Prostate gland (tissue), 2 donors: ENCODE results near the gene SLC35F3. TPM values are rescaled to one million over a fixed set of nuclear protein-coding genes. Genes with fewer than 3 reads are reported as not detected.

Source experiments
- DNase-seq: peaks from one replicate; pipeline ENCODE4 v3.0.0-alpha.2; 2019; ENCODE audit warnings: low spot score
- H3K27ac ChIP-seq, 2 donors: fragments of 200-600 bp; sonication (generic); 2 replicates each; pipeline ENCODE4 v1.5.1; 2017 to 2019
- H3K27me3 ChIP-seq: fragments of 200-600 bp; sonication (generic); replicated peaks from 2 replicates; pipeline ENCODE4 v1.5.1; 2019; ENCODE audit not compliant: insufficient read depth
- H3K36me3 ChIP-seq, 2 donors: fragments of 200-600 bp; sonication (generic); 1 replicate in 1 of 2; 2 replicates in 1 of 2; pipeline versions ENCODE4 v1.5.1 to v1.8.1; 2017 to 2019
- H3K4me1 ChIP-seq: fragments of 200-600 bp; sonication (generic); replicated peaks from 2 replicates; pipeline ENCODE4 v1.5.1; 2019
- H3K4me3 ChIP-seq, 2 donors: fragments of 200-600 bp; sonication (generic); 2 replicates each; pipeline ENCODE4 v1.5.1; 2017 to 2019
- H3K9me3 ChIP-seq: fragments of 200-600 bp; sonication (generic); 2 replicates; pipeline ENCODE4 v1.5.1; 2017
- POLR2A ChIP-seq: fragments of 450-650 bp; IDR thresholded peaks from one replicate; pipeline ENCODE4 v1.6.1; 2016; ENCODE audit warnings: antibody characterized with exemption, mild to moderate bottlenecking
- POLR2AphosphoS5 ChIP-seq: sonication (generic); formaldehyde crosslinking; IDR thresholded peaks from one replicate; pipeline ENCODE4 v1.6.1; 2017; ENCODE audit warnings: antibody characterized with exemption
- WGBS: methylation state at CpG from one replicate; pipeline ENCODE4 v1.1.5; 2018; 5-methylcytosine and 5-hydroxymethylcytosine counted together
- intact Hi-C: fragments of 100-400 bp; cut with DNase I; formaldehyde crosslinking; loops from one replicate; pipeline ENCODE4 v1.14.2; 2022
- total RNA-seq, 2 donors: library from RNA; depleted of rRNA; stranded (reverse); fragments of >200 nt; gene quantifications; one replicate each; pipeline ENCODE4 v1.1.0, GENCODE V29; 2016
- TF ChIP-seq, protein P1 (sequence below), 4 experiments: fragments of 200-600 bp in 2 of 4; fragments of 450-650 bp in 2 of 4; sonication (generic) in 2 of 4; IDR thresholded peaks; 1 replicate in 3 of 4; 2 replicates in 1 of 4; pipeline ENCODE4 v1.5.1; 2016 to 2019; ENCODE audit warnings: antibody characterized with exemption in 4 of 4, mild to moderate bottlenecking in 2 of 4, moderate library complexity in 2 of 4

Gene SLC35F3
- total RNA-seq, 2 donors from 2014 or later: 0.34 to 0.64 TPM

GRCh38 chr1:233972563-233972950 lies 68.1 kb downstream of the SLC35F3 start:
- WGBS: 78% methylated on average over 4 of the region's 4 CpGs

DNA sequence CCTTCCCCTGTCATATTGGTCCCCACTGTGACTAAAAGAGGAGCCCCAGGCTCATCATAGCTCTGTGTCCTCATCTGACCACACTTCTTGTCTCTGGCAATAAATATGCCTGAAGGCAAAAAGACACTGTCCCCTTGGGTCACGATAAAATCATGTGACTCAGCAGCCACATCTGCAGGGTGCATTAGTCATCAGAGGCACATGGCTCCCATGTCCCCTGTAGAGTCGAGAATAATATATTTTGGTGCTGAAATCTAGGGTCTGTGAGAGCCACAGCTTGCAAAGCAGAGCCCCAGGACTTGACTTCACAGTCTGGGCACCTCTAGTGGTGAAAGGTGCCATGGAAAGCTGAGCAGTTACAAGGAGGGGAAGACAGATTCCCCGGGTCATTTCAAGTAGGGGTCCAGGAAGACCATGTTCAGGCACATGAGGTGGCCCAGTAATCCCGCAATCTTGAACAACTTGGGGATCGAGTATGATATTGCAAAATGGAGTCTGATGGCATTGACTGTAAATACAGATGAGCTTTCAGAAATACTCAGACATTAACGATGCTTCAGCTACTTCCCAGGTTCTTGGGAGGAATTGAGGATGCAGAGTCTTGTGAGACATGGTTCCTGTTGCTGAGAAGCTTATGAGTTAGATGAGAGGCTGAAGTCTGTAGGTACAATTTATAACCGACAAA lies 68.6 kb downstream of the SLC35F3 start:
- no peak for DNase-seq
- Histone ChIP-seq H3K4me3 (no peak overlapping the region), H3K27me3 (no peaks in the 10 kb centered on the region), H3K36me3 (no peaks in the 10 kb centered on the region), H3K4me1 (no peaks in the 10 kb centered on the region), H3K27ac (no peak overlapping the region), H3K9me3 (no peaks in the 10 kb centered on the region)
- 82% methylated on average over 7 of the region's 7 CpGs for WGBS
- TF ChIP-seq POLR2A (no peak), POLR2AphosphoS5 (no peak)
- TF ChIP-seq, protein P1, sequence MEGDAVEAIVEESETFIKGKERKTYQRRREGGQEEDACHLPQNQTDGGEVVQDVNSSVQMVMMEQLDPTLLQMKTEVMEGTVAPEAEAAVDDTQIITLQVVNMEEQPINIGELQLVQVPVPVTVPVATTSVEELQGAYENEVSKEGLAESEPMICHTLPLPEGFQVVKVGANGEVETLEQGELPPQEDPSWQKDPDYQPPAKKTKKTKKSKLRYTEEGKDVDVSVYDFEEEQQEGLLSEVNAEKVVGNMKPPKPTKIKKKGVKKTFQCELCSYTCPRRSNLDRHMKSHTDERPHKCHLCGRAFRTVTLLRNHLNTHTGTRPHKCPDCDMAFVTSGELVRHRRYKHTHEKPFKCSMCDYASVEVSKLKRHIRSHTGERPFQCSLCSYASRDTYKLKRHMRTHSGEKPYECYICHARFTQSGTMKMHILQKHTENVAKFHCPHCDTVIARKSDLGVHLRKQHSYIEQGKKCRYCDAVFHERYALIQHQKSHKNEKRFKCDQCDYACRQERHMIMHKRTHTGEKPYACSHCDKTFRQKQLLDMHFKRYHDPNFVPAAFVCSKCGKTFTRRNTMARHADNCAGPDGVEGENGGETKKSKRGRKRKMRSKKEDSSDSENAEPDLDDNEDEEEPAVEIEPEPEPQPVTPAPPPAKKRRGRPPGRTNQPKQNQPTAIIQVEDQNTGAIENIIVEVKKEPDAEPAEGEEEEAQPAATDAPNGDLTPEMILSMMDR (IDR thresholded peaks at IDR 0.05): no peak
- intact Hi-C loops: no loop called here

More at GRCh38 chr1:233972563-233972950, 68.1 kb downstream of the SLC35F3 start:
- DNase-seq: no peak
- H3K4me3 ChIP-seq: no peak overlapping the region
- no peak overlapping the region for H3K27ac ChIP-seq
- intact Hi-C loops: no loop called here
- H3K27me3 ChIP-seq: no peaks in the 10 kb centered on the region
- H3K36me3 ChIP-seq: no peaks in the 10 kb centered on the region
- no peaks in the 10 kb centered on the region for H3K4me1 ChIP-seq
- TF ChIP-seq, protein P1 (IDR thresholded peaks at IDR 0.05): no peak
- TF ChIP-seq POLR2A: no peak
- TF ChIP-seq POLR2AphosphoS5: no peak
- no peaks in the 10 kb centered on the region for H3K9me3 ChIP-seq

DNA sequence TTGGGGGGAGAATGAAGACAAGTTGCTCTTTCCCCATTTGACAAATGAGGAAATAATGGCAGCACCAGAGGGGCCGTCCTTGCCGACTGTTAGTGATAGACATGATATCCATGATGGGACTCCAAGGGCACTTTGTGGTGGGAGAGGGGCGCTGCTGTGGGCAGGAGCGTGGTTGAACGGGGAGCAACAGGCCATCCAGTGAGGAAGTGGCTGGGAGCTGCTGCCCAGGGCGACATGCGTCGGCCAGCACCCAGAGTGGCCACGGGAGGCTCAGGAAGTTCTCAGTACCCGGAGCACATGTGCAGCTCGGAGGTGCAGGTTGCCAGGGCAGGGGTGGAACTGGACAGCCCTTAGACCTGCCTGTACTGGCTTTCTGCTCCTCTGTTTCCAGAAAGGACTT lies 71.0 kb downstream of the SLC35F3 start:
- Histone ChIP-seq H3K4me1 (no peaks in the 10 kb centered on the region), H3K27ac (no peak overlapping the region), H3K9me3 (no peaks in the 10 kb centered on the region), H3K36me3 (no peaks in the 10 kb centered on the region), H3K27me3 (no peaks in the 10 kb centered on the region), H3K4me3 (no peak overlapping the region)
- no peak for TF ChIP-seq POLR2A
- TF ChIP-seq POLR2AphosphoS5: no peak
- DNase-seq: no peak
- WGBS: 88% methylated on average over 11 of the region's 11 CpGs
- intact Hi-C loops: no loop called here

- intact Hi-C loops: no loop called here
- Histone ChIP-seq H3K27ac (no peak overlapping the region), H3K4me3 (no peak overlapping the region), H3K4me1 (no peaks in the 10 kb centered on the region), H3K9me3 (no peaks in the 10 kb centered on the region), H3K36me3 (no peaks in the 10 kb centered on the region), H3K27me3 (no peaks in the 10 kb centered on the region)
- 59% methylated on average over 10 of the region's 10 CpGs for WGBS
- no peak for DNase-seq
- no peak for TF ChIP-seq POLR2A
Observed at GRCh38 chr1:233981042-233981675, 76.7 kb downstream of the SLC35F3 start.

GRCh38 chr1:233982827-233983518 lies 78.5 kb downstream of the SLC35F3 start:
- no peaks in the 10 kb centered on the region for H3K9me3 ChIP-seq
- no peaks in the 10 kb centered on the region for H3K4me1 ChIP-seq
- no peaks in the 10 kb centered on the region for H3K36me3 ChIP-seq
- H3K27me3 ChIP-seq: no peaks in the 10 kb centered on the region
- no peak overlapping the region for H3K4me3 ChIP-seq
- WGBS: 60% methylated on average over 10 of the region's 10 CpGs
- TF ChIP-seq POLR2A (no peak), POLR2AphosphoS5 (no peak)
- TF ChIP-seq, protein P1 (IDR thresholded peaks at IDR 0.05): no peak
- DNase-seq: no peak
- no peak overlapping the region for H3K27ac ChIP-seq
- intact Hi-C loops: no loop called here
